Urinary bladder (tissue), 2 donors: ENCODE data around the gene MAPK4. TPM values are rescaled to one million over a fixed set of nuclear protein-coding genes. Genes with fewer than 3 reads are reported as not detected.

ENCODE experiments used
- polyA plus RNA-seq: library from polyadenylated mRNA; stranded (reverse); fragments of 200-250 nt; gene quantifications from one replicate; pipeline ENCODE4 v1.2.3, GENCODE V29; 2013
- total RNA-seq: library from RNA; depleted of rRNA; stranded (reverse); fragments of >200 nt; gene quantifications from one replicate; pipeline ENCODE4 v1.2.3, GENCODE V29; 2014
- donor health status: healthy.

MAPK4 gene
- total and polyA plus RNA-seq, 2 donors: 3.6 to 13.8 TPM

Other genes starting within 250 kb of the MAPK4 start
- gene SKA1, start 185.0 kb upstream of the MAPK4 start, total RNA-seq: 11.5 TPM
- gene SKA1, start 185.0 kb upstream of the MAPK4 start, polyA plus RNA-seq: 0.19 TPM